OCI-M2 (cell line): ENCODE results near the gene MAN2B1.
"Not testable (repeated sequence)": the region's sequence is repeated elsewhere in the genome, so short reads cannot be mapped to it uniquely, and the experiment has no call there.

ENCODE experiments used
- DNase-seq: peaks from one replicate; lab custom pipeline; 2025; ENCODE audit not compliant: unreplicated experiment; lab: John Stamatoyannopoulos, UW

MAN2B1 gene

DNA sequence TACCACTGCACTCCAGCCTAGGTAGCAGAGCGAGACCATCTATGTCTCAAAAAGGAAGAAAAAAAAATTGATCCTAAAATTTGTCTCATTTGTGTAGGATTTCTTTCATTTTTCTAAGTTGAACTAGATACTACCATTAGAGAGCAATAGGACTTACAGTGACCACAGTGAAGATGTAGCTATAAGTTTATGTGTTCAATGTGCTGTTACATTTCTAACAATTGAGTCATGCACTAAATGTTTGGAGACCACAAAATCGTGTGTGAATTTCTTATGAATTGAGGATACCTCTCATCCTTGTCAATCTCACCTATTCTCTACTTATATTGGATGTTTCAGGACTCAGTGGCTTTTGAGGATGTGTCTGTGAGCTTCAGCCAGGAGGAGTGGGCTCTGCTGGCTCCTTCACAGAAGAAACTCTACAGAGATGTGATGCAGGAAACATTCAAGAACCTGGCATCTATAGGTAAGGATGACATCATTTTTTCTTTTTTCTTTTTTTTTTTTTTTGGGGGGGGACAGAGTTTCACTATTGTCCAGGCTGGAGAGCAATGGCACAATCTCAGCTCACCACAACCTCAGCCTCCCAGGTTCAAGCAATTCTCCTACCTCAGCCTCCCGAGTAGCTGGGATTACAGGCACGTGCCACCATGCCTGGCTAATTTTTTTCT lies 43.0 kb downstream of the MAN2B1 start:
- no peak for DNase-seq

DNA sequence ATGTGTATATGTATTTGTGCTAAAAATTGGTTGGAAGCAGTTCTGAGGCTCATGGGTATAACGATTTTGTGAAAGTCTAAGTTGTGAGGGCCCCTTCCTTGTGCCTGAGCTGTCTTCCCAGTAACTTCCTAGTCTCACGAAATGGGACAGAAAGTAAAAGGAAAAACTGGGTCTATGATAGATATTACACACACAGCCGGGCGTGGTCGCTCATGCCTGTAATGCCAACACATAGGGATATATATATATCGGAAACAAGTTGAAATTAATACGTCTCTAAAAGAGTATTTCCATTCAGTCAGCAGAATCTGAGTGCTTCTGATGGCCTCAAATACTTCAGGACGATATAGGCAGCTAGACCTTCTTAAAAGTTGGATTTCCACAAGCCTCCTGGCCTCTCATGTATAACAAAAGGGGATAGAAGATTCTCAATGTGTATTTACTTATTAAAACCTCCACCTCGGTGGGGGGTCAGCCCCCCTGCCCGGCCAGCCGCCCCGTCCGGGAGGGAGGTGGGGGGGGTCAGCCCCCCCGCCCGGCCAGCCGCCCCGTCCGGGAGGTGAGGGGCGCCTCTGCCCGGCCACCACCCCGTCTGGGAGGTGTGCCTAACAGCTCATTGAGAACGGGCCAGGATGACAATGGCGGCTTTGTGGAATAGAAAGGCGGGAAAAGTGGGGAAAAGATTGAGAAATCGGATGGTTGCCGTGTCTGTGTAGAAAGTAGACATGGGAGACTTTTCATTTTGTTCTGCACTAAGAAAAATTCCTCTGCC lies 45.1 kb downstream of the MAN2B1 start:
- not testable (repeated sequence) for DNase-seq

DNA sequence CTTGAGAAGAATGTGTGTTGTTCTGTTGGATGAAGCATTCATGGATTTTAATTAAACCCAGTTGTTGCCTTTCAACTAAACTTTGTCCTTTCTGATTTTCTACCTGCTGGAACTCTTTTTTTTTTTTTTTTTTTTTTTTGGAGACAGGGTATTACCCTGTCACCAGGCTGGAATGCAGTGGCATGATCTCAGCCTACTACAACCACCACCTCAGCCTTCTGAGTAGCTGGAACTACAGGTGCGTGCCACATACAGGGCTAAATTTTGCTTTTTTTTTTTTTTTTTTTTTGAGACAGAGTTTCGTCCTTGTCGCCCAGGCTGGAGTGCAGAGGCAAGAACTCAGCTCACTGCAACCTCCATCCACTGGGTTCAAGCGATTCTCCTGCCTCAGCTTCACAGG lies 48.9 kb downstream of the MAN2B1 start:
- DNase-seq: no peak

DNA sequence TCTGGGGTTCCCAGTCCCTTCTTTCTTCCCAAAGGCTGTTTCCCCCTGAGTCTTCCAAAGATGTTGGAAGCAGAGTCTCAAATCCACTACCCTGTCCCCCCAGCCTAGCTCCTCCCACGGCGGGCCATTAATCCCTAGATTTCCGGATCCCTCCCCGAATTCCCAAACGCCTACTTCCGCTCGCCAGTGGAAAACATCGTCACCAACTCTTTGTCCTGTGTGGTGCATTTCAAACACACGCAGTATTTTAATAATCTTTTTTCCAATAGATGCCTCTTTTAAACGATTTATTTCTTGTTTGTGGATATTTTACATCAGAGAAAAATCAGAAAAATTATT lies 55.2 kb downstream of the MAN2B1 start:
- no peak for DNase-seq

DNA sequence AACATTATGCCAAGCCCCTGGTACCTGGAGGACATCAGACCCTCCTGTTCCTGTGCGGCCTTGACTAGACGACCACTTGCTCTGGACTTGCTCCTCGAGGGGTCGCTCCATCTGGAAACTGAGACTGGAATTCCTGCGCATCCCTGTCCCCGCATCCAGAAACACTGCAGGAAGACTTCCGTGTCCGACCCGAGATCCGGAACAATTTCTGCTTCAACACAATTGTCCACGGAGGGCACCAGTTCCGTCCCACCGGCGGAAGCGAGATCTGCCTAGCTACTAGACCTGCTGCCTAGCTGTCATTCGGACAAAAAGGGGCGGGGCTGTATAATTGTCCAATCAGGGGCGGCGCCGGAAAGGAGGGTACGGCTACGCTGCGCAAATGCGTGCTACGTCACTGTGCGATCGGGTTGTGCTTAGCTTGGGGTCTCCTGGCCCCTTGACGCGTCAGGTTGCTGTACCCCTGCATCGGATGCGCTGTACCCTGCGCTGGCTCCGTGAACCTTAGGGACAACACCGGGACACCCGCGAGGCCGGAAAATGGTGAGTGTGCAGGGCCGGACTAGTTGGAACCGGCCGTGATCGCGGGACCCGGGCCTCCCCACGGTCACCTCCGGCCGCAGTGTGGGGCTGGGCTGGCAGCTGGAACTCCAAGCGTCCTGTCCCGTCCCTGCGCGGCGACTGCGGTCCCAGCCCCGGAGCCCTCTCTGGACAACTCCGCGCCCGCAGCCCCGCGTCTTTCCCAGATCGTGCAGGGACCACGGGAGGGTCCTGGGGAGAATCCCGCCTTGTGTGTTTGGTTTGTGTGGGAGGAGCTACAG lies 55.8 kb downstream of the MAN2B1 start, which contains the start of the genes ZNF490 and ZNF791:
ZNF490 (minus strand) TSS at position 274 of the 821 bp plus-strand sequence; CDS start at position 141, 133 bp downstream.
ZNF791 (plus strand) TSS at position 381 of the 821 bp plus-strand sequence; CDS start at position 541, 160 bp downstream.
- DNase-seq: peak; percentile 100

DNA sequence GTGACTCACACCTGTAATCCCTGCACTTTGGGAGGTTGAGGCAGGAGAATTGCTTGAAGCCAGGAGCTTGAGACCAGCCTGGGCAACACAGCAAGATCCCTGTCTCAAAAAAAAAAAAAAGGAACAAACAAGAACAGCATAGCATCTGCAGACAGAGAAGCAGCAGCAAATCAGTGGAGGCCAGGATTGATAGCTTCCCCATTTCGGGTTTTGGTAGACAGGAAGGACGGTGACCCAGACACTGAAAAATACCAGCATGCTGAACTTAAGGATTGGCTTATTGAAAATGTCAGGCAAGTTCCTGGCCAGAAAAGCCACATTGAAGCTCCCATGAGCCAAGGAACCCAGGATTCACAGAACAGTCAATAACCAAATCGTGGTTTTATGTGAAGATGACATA lies 58.9 kb downstream of the MAN2B1 start:
- DNase-seq: no peak

DNA sequence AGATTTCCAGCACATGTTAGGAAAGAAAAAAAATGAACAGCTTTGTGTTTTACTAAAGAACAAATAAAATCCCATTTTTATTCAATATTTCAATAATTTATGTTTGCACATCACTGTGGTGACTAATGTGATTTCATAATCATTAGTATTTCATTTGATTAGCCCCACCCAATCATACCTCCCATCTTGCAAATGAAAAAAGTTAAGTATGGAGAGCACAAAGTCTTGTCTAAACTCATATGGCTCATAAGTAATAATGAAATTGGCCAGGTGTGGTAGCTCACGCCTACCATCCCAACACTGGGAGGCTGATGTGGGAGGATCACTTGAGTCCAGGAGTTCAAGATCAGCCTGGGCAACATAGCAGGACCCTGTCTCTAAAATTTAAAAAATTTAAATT lies 59.7 kb downstream of the MAN2B1 start:
- DNase-seq: no peak

DNA sequence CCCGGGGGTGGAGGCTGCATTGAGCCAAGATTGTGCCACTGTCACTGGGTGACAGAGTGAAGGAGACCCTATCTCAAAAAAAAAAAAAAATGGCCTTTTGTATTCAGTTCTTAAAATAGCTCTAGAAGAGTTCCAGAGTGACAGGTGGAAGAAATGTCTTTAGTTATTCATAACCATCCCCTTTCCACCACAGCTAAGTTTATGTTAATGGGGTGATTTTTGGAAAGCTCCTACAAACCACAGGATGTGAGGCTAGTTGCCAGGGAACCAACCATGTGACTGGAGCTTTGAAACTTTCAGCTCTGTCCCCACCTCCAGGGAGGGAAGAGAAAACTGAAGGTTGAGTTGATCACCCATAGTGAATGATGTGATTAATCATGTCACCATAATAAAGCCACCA lies 62.8 kb downstream of the MAN2B1 start:
- no peak for DNase-seq

DNA sequence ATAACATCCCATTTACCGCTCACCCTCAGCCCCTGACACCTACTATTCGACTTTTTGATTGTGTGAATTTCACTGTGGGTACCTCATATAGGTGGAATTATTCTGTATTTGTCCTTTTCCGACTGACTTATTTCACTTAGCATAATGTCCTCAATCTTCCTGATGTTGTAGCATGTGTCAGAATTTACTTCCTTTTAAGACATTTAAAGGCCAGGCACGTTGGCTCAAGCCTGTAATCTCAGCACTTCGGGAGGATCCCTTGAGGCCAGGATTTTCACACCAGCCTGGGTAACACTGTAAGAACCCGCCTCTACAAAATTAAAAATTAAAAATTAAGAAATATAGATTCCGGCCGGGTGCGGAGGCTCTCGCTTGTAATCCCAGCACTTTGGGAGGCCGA lies 68.9 kb downstream of the MAN2B1 start:
- no peak for DNase-seq

DNA sequence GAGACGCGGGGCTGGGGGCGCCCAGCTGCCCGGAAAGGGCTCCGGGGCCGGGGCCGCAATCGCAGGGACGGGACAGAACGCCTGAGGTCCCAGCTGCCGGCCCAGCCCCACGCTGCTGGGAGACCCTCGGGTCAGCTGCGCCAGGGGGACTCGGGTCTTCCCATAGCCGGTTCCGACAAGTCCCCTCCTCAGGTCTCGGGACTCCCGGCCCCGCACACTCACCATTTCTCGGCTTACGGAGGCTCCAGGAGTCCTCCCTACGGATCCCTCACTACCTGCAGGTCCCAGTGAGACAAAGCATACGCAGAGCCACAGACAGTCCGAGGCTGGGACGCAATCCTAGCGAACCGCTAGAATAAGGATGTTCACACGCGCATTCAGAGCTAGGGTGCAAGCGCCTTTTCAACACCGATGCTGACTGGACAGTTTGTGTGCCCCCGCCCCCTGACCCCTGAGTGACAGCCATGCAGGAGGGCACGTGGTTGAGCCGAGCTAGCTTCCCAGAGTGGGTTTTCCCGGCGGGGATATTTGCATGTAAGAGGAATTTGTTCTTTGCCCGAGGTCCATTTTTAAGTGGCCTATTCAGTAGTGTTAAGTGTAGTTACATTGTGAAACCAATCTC lies 69.5 kb downstream of the MAN2B1 start:
- DNase-seq: no peak
